HEK293T (cell line): ENCODE results near the gene IGSF22.
"Not testable (repeated sequence)": the region's sequence is repeated elsewhere in the genome, so short reads cannot be mapped to it uniquely, and the experiment has no call there.

Source experiments
- ARNT ChIP-seq: fragments of 450-650 bp; IDR thresholded peaks from 2 replicates; pipeline ENCODE4 v1.6.1; 2017; ENCODE audit warnings: mild to moderate bottlenecking
- BHLHE40 ChIP-seq: fragments of 450-650 bp; IDR thresholded peaks from 2 replicates; pipeline ENCODE4 v1.6.1; 2016; ENCODE audit warnings: mild to moderate bottlenecking, moderate library complexity, borderline replicate concordance
- ELF4 ChIP-seq: fragments of 450-650 bp; IDR thresholded peaks from 2 replicates; pipeline ENCODE4 v1.6.1; 2017; ENCODE audit warnings: antibody characterized with exemption
- FOXA1 ChIP-seq: fragments of 450-650 bp; IDR thresholded peaks from 2 replicates; pipeline ENCODE4 v1.6.1; 2016; ENCODE audit warnings: mild to moderate bottlenecking
- FOXK2 ChIP-seq: fragments of 450-650 bp; IDR thresholded peaks from 2 replicates; pipeline ENCODE4 v1.6.1; 2016; ENCODE audit warnings: mild to moderate bottlenecking
- FOXM1 ChIP-seq: fragments of 450-650 bp; IDR thresholded peaks from 2 replicates; pipeline ENCODE4 v1.6.1; 2017; ENCODE audit warnings: mild to moderate bottlenecking, borderline replicate concordance
- HDGF ChIP-seq: fragments of 450-650 bp; IDR thresholded peaks from 2 replicates; pipeline ENCODE4 v1.6.1; 2017; ENCODE audit warnings: antibody characterized with exemption, borderline replicate concordance
- L3MBTL2 ChIP-seq: fragments of 450-650 bp; conservative IDR thresholded peaks from 2 replicates; pipeline ENCODE4 v1.6.1; 2016; ENCODE audit warnings: mild to moderate bottlenecking
- NFRKB ChIP-seq: fragments of 450-650 bp; IDR thresholded peaks from 2 replicates; pipeline ENCODE4 v1.6.1; 2016; ENCODE audit warnings: mild to moderate bottlenecking, moderate library complexity
- PKNOX1 ChIP-seq: fragments of 450-650 bp; IDR thresholded peaks from 2 replicates; pipeline ENCODE4 v1.6.1; 2016
- SP1 ChIP-seq: fragments of 450-650 bp; IDR thresholded peaks from 2 replicates; pipeline ENCODE4 v1.6.1; 2017
- SUZ12 ChIP-seq: fragments of 450-650 bp; IDR thresholded peaks from 2 replicates; pipeline ENCODE4 v1.6.1; 2016; ENCODE audit warnings: mild to moderate bottlenecking
- TARDBP ChIP-seq: fragments of 450-650 bp; IDR thresholded peaks from 2 replicates; pipeline ENCODE4 v1.6.1; 2016
- ZNF384 ChIP-seq: fragments of 450-650 bp; IDR thresholded peaks from 2 replicates; pipeline ENCODE4 v1.6.1; 2016

GRCh38 chr11:18665353-18665872 lies 60.6 kb downstream of the IGSF22 start:
- TF ChIP-seq SP1, FOXK2, ARNT, FOXA1, PKNOX1, L3MBTL2, BHLHE40, FOXM1, SUZ12, NFRKB, ELF4, HDGF, ZNF384, TARDBP: not testable (repeated sequence)
